HG03457 (cell line): Measurements from ENCODE around the gene MAGED2.
"Not testable (repeated sequence)": the region's sequence is repeated elsewhere in the genome, so short reads cannot be mapped to it uniquely, and the experiment has no call there.

ENCODE experiments used
- ATAC-seq: cut with Tn5 transposase; IDR thresholded peaks from one replicate; pipeline ENCODE4 v1.9.1; 2021; ENCODE audit warnings: moderate number of reproducible peaks; ENCODE audit not compliant: unreplicated experiment

The MAGED2 gene

GRCh38 chrX:54818221-54818620 is 10.7 kb downstream of the MAGED2 start:
- ATAC-seq, result no peak

- ATAC-seq, result no peak
Observed at GRCh38 chrX:54819201-54819600, 11.7 kb downstream of the MAGED2 start.

GRCh38 chrX:54820737-54821136 is 13.2 kb downstream of the MAGED2 start:
- no peak for ATAC-seq

- no peak for ATAC-seq
Observed at GRCh38 chrX:54821310-54821709, 13.8 kb downstream of the MAGED2 start.

GRCh38 chrX:54824195-54824594 is 16.6 kb downstream of the MAGED2 start:
- no peak for ATAC-seq

GRCh38 chrX:54824722-54825121 is 17.2 kb downstream of the MAGED2 start:
- ATAC-seq, result no peak

GRCh38 chrX:54825716-54826438 is 18.3 kb downstream of the MAGED2 start:
- no peak for ATAC-seq

GRCh38 chrX:54826598-54826997 is 19.1 kb downstream of the MAGED2 start:
- ATAC-seq, result no peak

GRCh38 chrX:54838583-54838982 is 31.0 kb downstream of the MAGED2 start:
- ATAC-seq, result no peak

GRCh38 chrX:54841184-54841874 is 33.8 kb downstream of the MAGED2 start:
- not testable (repeated sequence) for ATAC-seq

GRCh38 chrX:54842607-54843006 is 35.1 kb downstream of the MAGED2 start:
- ATAC-seq, result no peak

- no peak for ATAC-seq
Observed at GRCh38 chrX:54843050-54843449, 35.5 kb downstream of the MAGED2 start.

GRCh38 chrX:54847700-54848099 is 40.2 kb downstream of the MAGED2 start:
- not testable (repeated sequence) for ATAC-seq

GRCh38 chrX:54865208-54865607 is 57.7 kb downstream of the MAGED2 start:
- no peak for ATAC-seq
